Skeletal muscle tissue (tissue), 4 donors: ENCODE results near the gene RPL37. TPM values are rescaled to one million over a fixed set of nuclear protein-coding genes. Genes with fewer than 3 reads are reported as not detected.
"Not testable (repeated sequence)": the region's sequence is repeated elsewhere in the genome, so short reads cannot be mapped to it uniquely, and the experiment has no call there.

Source experiments
- H3K27ac ChIP-seq: one replicate; pipeline ENCODE4 v1.7.0; 2013; ENCODE audit warnings: mild to moderate bottlenecking, low read depth, low read length, inconsistent platforms
- H3K27me3 ChIP-seq, 3 donors: one replicate each; pipeline ENCODE4 v1.7.0; 2013; ENCODE audit warnings: low read length in 3 of 3; ENCODE audit not compliant: control insufficient read depth in 3 of 3, insufficient read depth in 3 of 3
- H3K36me3 ChIP-seq, 3 donors: one replicate each; pipeline ENCODE4 v1.7.0; 2013; ENCODE audit warnings: low read length in 3 of 3; ENCODE audit not compliant: control insufficient read depth in 3 of 3, insufficient read depth in 3 of 3
- H3K4me1 ChIP-seq, 3 donors: one replicate each; pipeline ENCODE4 v1.7.0; 2013; ENCODE audit warnings: low read length in 3 of 3, mild to moderate bottlenecking in 3 of 3; ENCODE audit not compliant: control insufficient read depth in 3 of 3, insufficient read depth in 3 of 3
- H3K4me3 ChIP-seq, 3 donors: one replicate each; pipeline ENCODE4 v1.7.0; 2013; ENCODE audit warnings: low read length in 3 of 3
- H3K9ac ChIP-seq, 3 donors: one replicate each; pipeline ENCODE4 v1.7.0; 2013; ENCODE audit warnings: low read length in 3 of 3, mild to moderate bottlenecking in 3 of 3, moderate library complexity in 2 of 3, low read depth in 1 of 3
- H3K9me3 ChIP-seq, 3 donors: one replicate each; pipeline ENCODE4 v1.7.0; 2013; ENCODE audit warnings: low read length in 3 of 3; ENCODE audit not compliant: control insufficient read depth in 3 of 3
- total RNA-seq: library from RNA; depleted of rRNA; stranded (reverse); fragments of >200 nt; gene quantifications from one replicate; pipeline ENCODE4 v1.2.3, GENCODE V29; 2014
- donor health status: Osteomylitis.

RPL37 gene
- total RNA-seq, 1 donor from 2014 or later: 2,214 TPM

GRCh38 chr5:40787986-40788385 is 47.0 kb downstream of the RPL37 start:
- Histone ChIP-seq H3K27me3 (no peaks in the 10 kb centered on the region), H3K9me3 (no peaks in the 10 kb centered on the region), H3K27ac (no peak overlapping the region), H3K36me3 (no peaks in the 10 kb centered on the region), H3K9ac (no peak overlapping the region), H3K4me3 (no peak overlapping the region), H3K4me1 (peaks cover 5 to 11% (median 8%) of the 10 kb centered on the region in 3 donors)

GRCh38 chr5:40786664-40787063 is 48.4 kb downstream of the RPL37 start:
- H3K36me3 ChIP-seq: not testable (repeated sequence)
- H3K4me1 ChIP-seq: peaks cover 7 to 11% (median 10%) of the 10 kb centered on the region in 3 donors

GRCh38 chr5:40784916-40785315 is 50.1 kb downstream of the RPL37 start:
- H3K9ac ChIP-seq: no peak overlapping the region
- peaks cover 4 to 10% (median 5%) of the 10 kb centered on the region in 3 donors for H3K4me1 ChIP-seq
- H3K27me3 ChIP-seq: no peaks in the 10 kb centered on the region
- H3K9me3 ChIP-seq: no peaks in the 10 kb centered on the region
- H3K27ac ChIP-seq: no peak overlapping the region
- no peak overlapping the region for H3K4me3 ChIP-seq
- no peaks in the 10 kb centered on the region for H3K36me3 ChIP-seq

More at GRCh38 chr5:40786664-40787063, 48.4 kb downstream of the RPL37 start:
- H3K9me3 ChIP-seq, H3K27ac ChIP-seq, H3K4me3 ChIP-seq, H3K9ac ChIP-seq, H3K27me3 ChIP-seq: not testable (repeated sequence)

- Histone ChIP-seq H3K4me1 (peaks cover 4 to 10% (median 5%) of the 10 kb centered on the region in 3 donors), H3K4me3 (no peak overlapping the region), H3K9ac (no peak overlapping the region)
Observed at GRCh38 chr5:40784027-40784653, 50.9 kb downstream of the RPL37 start.

GRCh38 chr5:40781843-40782409 is 53.1 kb downstream of the RPL37 start:
- Histone ChIP-seq H3K27me3 (no peaks in the 10 kb centered on the region), H3K9ac (no peak overlapping the region), H3K36me3 (no peaks in the 10 kb centered on the region), H3K27ac (no peak overlapping the region), H3K9me3 (no peaks in the 10 kb centered on the region), H3K4me3 (no peak overlapping the region), H3K4me1 (peaks cover 4 to 10% (median 5%) of the 10 kb centered on the region in 3 donors)

More at GRCh38 chr5:40784027-40784653, 50.9 kb downstream of the RPL37 start:
- H3K27ac ChIP-seq: no peak overlapping the region
- H3K27me3 ChIP-seq: no peaks in the 10 kb centered on the region
- no peaks in the 10 kb centered on the region for H3K9me3 ChIP-seq
- H3K36me3 ChIP-seq: no peaks in the 10 kb centered on the region

- H3K36me3 ChIP-seq: peaks cover 0 to 8% (median 2%) of the 10 kb centered on the region in 3 donors
- H3K9ac ChIP-seq: no peak overlapping the region
- no peak overlapping the region for H3K27ac ChIP-seq
- H3K9me3 ChIP-seq: no peaks in the 10 kb centered on the region
- no peak overlapping the region for H3K4me3 ChIP-seq
- peaks cover 4 to 10% (median 5%) of the 10 kb centered on the region in 3 donors for H3K4me1 ChIP-seq
- H3K27me3 ChIP-seq: no peaks in the 10 kb centered on the region
Observed at GRCh38 chr5:40780858-40781257, 54.2 kb downstream of the RPL37 start.

- H3K4me1 ChIP-seq: peaks cover 4 to 10% (median 5%) of the 10 kb centered on the region in 3 donors
- H3K36me3 ChIP-seq: peaks cover 0 to 15% (median 8%) of the 10 kb centered on the region in 3 donors
- no peak overlapping the region for H3K9ac ChIP-seq
- no peaks in the 10 kb centered on the region for H3K9me3 ChIP-seq
- no peak overlapping the region for H3K4me3 ChIP-seq
- no peaks in the 10 kb centered on the region for H3K27me3 ChIP-seq
- no peak overlapping the region for H3K27ac ChIP-seq
Observed at GRCh38 chr5:40780199-40780598, 54.8 kb downstream of the RPL37 start.

- no peaks in the 10 kb centered on the region for H3K9me3 ChIP-seq
- H3K27ac ChIP-seq: no peak overlapping the region
- peaks cover 0 to 20% (median 15%) of the 10 kb centered on the region in 3 donors for H3K36me3 ChIP-seq
- H3K9ac ChIP-seq: no peak overlapping the region
- no peaks in the 10 kb centered on the region for H3K27me3 ChIP-seq
- H3K4me1 ChIP-seq: peaks cover 4 to 10% (median 5%) of the 10 kb centered on the region in 3 donors
- no peak overlapping the region for H3K4me3 ChIP-seq
Observed at GRCh38 chr5:40779561-40779960, 55.5 kb downstream of the RPL37 start.

- H3K27me3 ChIP-seq: no peaks in the 10 kb centered on the region
- H3K9me3 ChIP-seq: no peaks in the 10 kb centered on the region
- H3K9ac ChIP-seq: no peak overlapping the region
- peaks cover 0 to 26% (median 15%) of the 10 kb centered on the region in 3 donors for H3K36me3 ChIP-seq
- H3K27ac ChIP-seq: no peak overlapping the region
- H3K4me1 ChIP-seq: peaks cover 4 to 10% (median 5%) of the 10 kb centered on the region in 3 donors
- no peak overlapping the region for H3K4me3 ChIP-seq
Observed at GRCh38 chr5:40778133-40778532, 56.9 kb downstream of the RPL37 start.

GRCh38 chr5:40776658-40776977 is 58.4 kb downstream of the RPL37 start:
- Histone ChIP-seq H3K9me3 (no peaks in the 10 kb centered on the region), H3K4me1 (peaks cover 0 to 6% (median 4%) of the 10 kb centered on the region in 3 donors), H3K9ac (no peak overlapping the region), H3K27me3 (no peaks in the 10 kb centered on the region), H3K36me3 (peaks cover 0 to 32% (median 18%) of the 10 kb centered on the region in 3 donors), H3K4me3 (no peak overlapping the region), H3K27ac (no peak overlapping the region)
